Neural cell (in vitro differentiated cells): Measurements from ENCODE around the gene RHBDF2. TPM values are rescaled to one million over a fixed set of nuclear protein-coding genes. Genes with fewer than 3 reads are reported as not detected.

Source experiments
- H2AFZ ChIP-seq: fragments of 200-600, 300-800 bp; sonication (generic), shearing (Covaris generic); 2 replicates; pipeline ENCODE4 v1.6.0; 2014; ENCODE audit warnings: low read depth, mild to moderate bottlenecking, antibody characterized with exemption, low read length, moderate library complexity
- H3F3A ChIP-seq: fragments of 200-600 bp; shearing (Covaris generic); 2 replicates; pipeline ENCODE4 v1.6.1; 2016; ENCODE audit warnings: mild to moderate bottlenecking, moderate library complexity, mixed read lengths, antibody characterized with exemption, low read length; ENCODE audit not compliant: insufficient read depth, poor library complexity, severe bottlenecking
- H3K27ac ChIP-seq: fragments of 200-600, 300-800 bp; sonication (generic), shearing (Covaris generic); 2 replicates; pipeline ENCODE4 v1.5.1; 2014; ENCODE audit warnings: mild to moderate bottlenecking, low read length, moderate library complexity
- H3K27me3 ChIP-seq: fragments of 300-800, 200-600 bp; sonication (generic), shearing (Covaris generic); 2 replicates; pipeline ENCODE4 v1.6.0; 2014; ENCODE audit warnings: mild to moderate bottlenecking, low read depth, low read length, moderate library complexity; ENCODE audit not compliant: insufficient read depth
- H3K36me3 ChIP-seq: fragments of 300-800, 200-600 bp; sonication (generic), shearing (Covaris generic); 2 replicates; pipeline ENCODE4 v1.5.1; 2014; ENCODE audit warnings: mild to moderate bottlenecking, antibody characterized with exemption, low read length, moderate library complexity; ENCODE audit not compliant: insufficient read depth
- H3K4me2 ChIP-seq: fragments of 300-800, 200-600 bp; sonication (generic), shearing (Covaris generic); 2 replicates; pipeline ENCODE4 v1.6.0; 2014; ENCODE audit warnings: mild to moderate bottlenecking, low read length
- H3K4me3 ChIP-seq: fragments of 300-800, 200-600 bp; sonication (generic), shearing (Covaris generic); 2 replicates; pipeline ENCODE4 v1.5.1; 2014; ENCODE audit warnings: mild to moderate bottlenecking, low read length, moderate library complexity
- H3K79me2 ChIP-seq: fragments of 200-600 bp; shearing (Covaris generic); replicated peaks from 2 replicates; pipeline ENCODE4 v1.6.0; 2014; ENCODE audit warnings: mild to moderate bottlenecking, low read length, moderate library complexity; ENCODE audit not compliant: insufficient read depth
- H3K9ac ChIP-seq: fragments of 300-800, 200-600 bp; sonication (generic), shearing (Covaris generic); 2 replicates; pipeline ENCODE4 v1.6.1; 2016; ENCODE audit warnings: mild to moderate bottlenecking, low read length, mixed read lengths
- H3K9me2 ChIP-seq: fragments of 200-600 bp; shearing (Covaris generic); 2 replicates; pipeline ENCODE4 v1.6.1; 2016; ENCODE audit warnings: mild to moderate bottlenecking, low read length, mixed read lengths; ENCODE audit not compliant: insufficient read depth
- H3K9me3 ChIP-seq: fragments of 200-600, 300-800 bp; sonication (generic), shearing (Covaris generic); 2 replicates; pipeline ENCODE4 v1.6.1; 2016; ENCODE audit warnings: mild to moderate bottlenecking, mixed run types, low read length, moderate library complexity, mixed read lengths
- H4K20me1 ChIP-seq: fragments of 200-600 bp; shearing (Covaris generic); 2 replicates; pipeline ENCODE4 v1.6.1; 2016; ENCODE audit warnings: mild to moderate bottlenecking, mixed run types; ENCODE audit not compliant: insufficient read depth
- CTCF ChIP-seq: fragments of 450-650 bp; IDR thresholded peaks from 2 replicates; pipeline ENCODE4 v1.5.1; 2014; ENCODE audit warnings: antibody characterized with exemption, mild to moderate bottlenecking, moderate library complexity; ENCODE audit not compliant: poor library complexity, severe bottlenecking
- EP300 ChIP-seq: fragments of 450-650 bp; conservative IDR thresholded peaks from 2 replicates; pipeline ENCODE4 v1.6.1; 2014; ENCODE audit warnings: antibody characterized with exemption, mild to moderate bottlenecking, moderate library complexity; ENCODE audit not compliant: poor library complexity, severe bottlenecking
- EZH2 ChIP-seq: fragments of 200-600, 300-800 bp; shearing (Covaris generic), sonication (generic); IDR thresholded peaks from 2 replicates; pipeline ENCODE4 v1.6.1; 2014; ENCODE audit warnings: antibody characterized with exemption, low read length, borderline replicate concordance, mild to moderate bottlenecking; ENCODE audit not compliant: insufficient read depth, poor library complexity, severe bottlenecking
- MXI1 ChIP-seq: fragments of 450-650 bp; conservative IDR thresholded peaks from 2 replicates; pipeline ENCODE4 v1.6.1; 2014; ENCODE audit warnings: antibody characterized with exemption, mild to moderate bottlenecking; ENCODE audit not compliant: poor library complexity, severe bottlenecking
- POLR2AphosphoS5 ChIP-seq: IDR thresholded peaks from 2 replicates; pipeline ENCODE4 v1.6.1; 2012
- RAD21 ChIP-seq: fragments of 450-650 bp; conservative IDR thresholded peaks from 2 replicates; pipeline ENCODE4 v1.6.1; 2014; ENCODE audit warnings: antibody characterized with exemption, mild to moderate bottlenecking, moderate library complexity
- REST ChIP-seq: IDR thresholded peaks from 2 replicates; pipeline ENCODE4 v1.6.1; 2012; ENCODE audit warnings: borderline replicate concordance
- SMC3 ChIP-seq: fragments of 450-650 bp; conservative IDR thresholded peaks from 2 replicates; pipeline ENCODE4 v1.6.1; 2014; ENCODE audit warnings: antibody characterized with exemption, mild to moderate bottlenecking, moderate library complexity; ENCODE audit not compliant: poor library complexity
- TAF1 ChIP-seq: IDR thresholded peaks from 2 replicates; pipeline ENCODE4 v1.6.1; 2012; ENCODE audit warnings: low read depth
- polyA plus RNA-seq: library from polyadenylated mRNA; depleted of rRNA; stranded (reverse); fragments of >200 nt; gene quantifications from 2 replicates; pipeline ENCODE4 v1.2.3, GENCODE V29; 2014

The RHBDF2 gene
- polyA plus RNA-seq, 1 donor from 2014 or later, result not detected

GRCh38 chr17:76437467-76438402 is 63.5 kb downstream of the RHBDF2 start:
- Histone ChIP-seq H4K20me1 (no peaks in the 10 kb centered on the region), H2AFZ (no peak overlapping the region), H3K4me2 (no peak overlapping the region), H3K79me2 (peaks cover 76% of the 10 kb centered on the region), H3K4me3 (no peak overlapping the region), H3K36me3 (no peaks in the 10 kb centered on the region), H3K9ac (no peak overlapping the region), H3F3A (no peaks in the 10 kb centered on the region), H3K9me2 (no peaks in the 10 kb centered on the region), H3K27ac (no peak overlapping the region), H3K9me3 (no peaks in the 10 kb centered on the region), H3K27me3 (no peaks in the 10 kb centered on the region)
- TF ChIP-seq MXI1, result no peak
- no peak for TF ChIP-seq SMC3
- no peak for TF ChIP-seq CTCF
- TF ChIP-seq TAF1, result no peak
- TF ChIP-seq EP300, result no peak
- no peak for TF ChIP-seq RAD21
- no peak for TF ChIP-seq POLR2AphosphoS5
- no peak for TF ChIP-seq REST
- TF ChIP-seq EZH2, result no peak

- no peaks in the 10 kb centered on the region for H3K36me3 ChIP-seq
- no peaks in the 10 kb centered on the region for H4K20me1 ChIP-seq
- H3K79me2 ChIP-seq, result peaks cover 76% of the 10 kb centered on the region
- no peaks in the 10 kb centered on the region for H3K9me3 ChIP-seq
- no peak for TF ChIP-seq TAF1
- no peak for TF ChIP-seq POLR2AphosphoS5
- no peak for TF ChIP-seq EP300
- no peak overlapping the region for H2AFZ ChIP-seq
- no peaks in the 10 kb centered on the region for H3K9me2 ChIP-seq
- no peak overlapping the region for H3K4me2 ChIP-seq
- H3F3A ChIP-seq, result no peaks in the 10 kb centered on the region
- no peak overlapping the region for H3K4me3 ChIP-seq
- H3K9ac ChIP-seq, result no peak overlapping the region
- H3K27me3 ChIP-seq, result no peaks in the 10 kb centered on the region
- no peak overlapping the region for H3K27ac ChIP-seq
Observed at GRCh38 chr17:76435751-76436150, 65.5 kb downstream of the RHBDF2 start.
